Measurements from ENCODE around the gene PTPRH.

PTPRH gene

GRCh38 chr19:55224038-55224665 is 14.9 kb upstream of the PTPRH start:
- H3K36me3 ChIP-seq (ENCODE audit: insufficient read depth, low read length) = no peaks in the 10 kb centered on the region; the same call in 1 of the 2 replicates
- H3K9me3 ChIP-seq (ENCODE audit: low read depth, low read length) = no peaks in the 10 kb centered on the region
- H3K27ac ChIP-seq = no peak overlapping the region
- no peak for DNase-seq (ENCODE audit: low read depth, low spot score)
- H3K9ac ChIP-seq (ENCODE audit: insufficient read length) = no peak overlapping the region
- no peak for TF ChIP-seq FOXP2 (optimal IDR thresholded peaks at IDR 0.05; ENCODE audit: control extremely low read depth, extremely low read length, insufficient read depth)
- TF ChIP-seq POLR2AphosphoS5 (IDR thresholded peaks at IDR 0.05; ENCODE audit: borderline replicate concordance, low read depth, low read length) = no peak; the same call in 1 of the 2 replicates
- no peak for TF ChIP-seq EZH2 (IDR thresholded peaks at IDR 0.05)
- H3K4me3 ChIP-seq = no peak overlapping the region

- no peak overlapping the region for H3K27ac ChIP-seq
- no peaks in the 10 kb centered on the region for H3K9me3 ChIP-seq (ENCODE audit: low read depth, low read length)
- TF ChIP-seq FOXP2 (optimal IDR thresholded peaks at IDR 0.05; ENCODE audit: control extremely low read depth, extremely low read length, insufficient read depth) = no peak
- DNase-seq (ENCODE audit: low read depth, low spot score) = no peak
- H3K4me3 ChIP-seq = no peak overlapping the region
- H3K9ac ChIP-seq (ENCODE audit: insufficient read length) = no peak overlapping the region
- H3K36me3 ChIP-seq (ENCODE audit: insufficient read depth, low read length) = no peaks in the 10 kb centered on the region
Measured at GRCh38 chr19:55223291-55224037, 14.2 kb upstream of the PTPRH start.

- H3K27ac ChIP-seq = no peak overlapping the region
- no peaks in the 10 kb centered on the region for H3K9me3 ChIP-seq (ENCODE audit: low read depth, low read length)
- DNase-seq (ENCODE audit: low read depth, low spot score) = no peak
- H3K4me3 ChIP-seq = no peak overlapping the region
- no peak for TF ChIP-seq EZH2 (IDR thresholded peaks at IDR 0.05)
- no peak for TF ChIP-seq POLR2AphosphoS5 (IDR thresholded peaks at IDR 0.05; ENCODE audit: borderline replicate concordance, low read depth, low read length)
- no peak for TF ChIP-seq FOXP2 (optimal IDR thresholded peaks at IDR 0.05; ENCODE audit: control extremely low read depth, extremely low read length, insufficient read depth)
- H3K9ac ChIP-seq (ENCODE audit: insufficient read length) = no peak overlapping the region
- no peaks in the 10 kb centered on the region for H3K36me3 ChIP-seq (ENCODE audit: insufficient read depth, low read length)
Measured at GRCh38 chr19:55220525-55220924, 11.2 kb upstream of the PTPRH start.

GRCh38 chr19:55216461-55217198 is 7.3 kb upstream of the PTPRH start:
- no peaks in the 10 kb centered on the region for H3K36me3 ChIP-seq (ENCODE audit: insufficient read depth, low read length)
- peak; percentile 60 for TF ChIP-seq FOXP2 (optimal IDR thresholded peaks at IDR 0.05; ENCODE audit: control extremely low read depth, extremely low read length, insufficient read depth)
- TF ChIP-seq POLR2AphosphoS5 (IDR thresholded peaks at IDR 0.05; ENCODE audit: borderline replicate concordance, low read depth, low read length) = no peak
- TF ChIP-seq EZH2 (IDR thresholded peaks at IDR 0.05) = no peak
- peak overlapping the region; percentile 48 for H3K9ac ChIP-seq (ENCODE audit: insufficient read length)
- no peaks in the 10 kb centered on the region for H3K9me3 ChIP-seq (ENCODE audit: low read depth, low read length)
- H3K27ac ChIP-seq = no peak overlapping the region
- DNase-seq (ENCODE audit: low read depth, low spot score) = peak; percentile 39
- H3K4me3 ChIP-seq = peak overlapping the region; percentile 74

- no peaks in the 10 kb centered on the region for H3K36me3 ChIP-seq (ENCODE audit: insufficient read depth, low read length)
- DNase-seq (ENCODE audit: low read depth, low spot score) = no peak
- H3K27ac ChIP-seq = no peak overlapping the region
Measured at GRCh38 chr19:55213547-55213946, 4.2 kb upstream of the PTPRH start.

GRCh38 chr19:55212447-55212846 is 3.1 kb upstream of the PTPRH start:
- TF ChIP-seq FOXP2 (optimal IDR thresholded peaks at IDR 0.05; ENCODE audit: control extremely low read depth, extremely low read length, insufficient read depth) (no peak), POLR2AphosphoS5 (IDR thresholded peaks at IDR 0.05; ENCODE audit: borderline replicate concordance, low read depth, low read length) (no peak)
- no peak overlapping the region for H3K4me3 ChIP-seq
- H3K9ac ChIP-seq (ENCODE audit: insufficient read length) = no peak overlapping the region
- H3K9me3 ChIP-seq (ENCODE audit: low read depth, low read length) = no peaks in the 10 kb centered on the region
- DNase-seq (ENCODE audit: low read depth, low spot score) = peak; percentile 20
- no peaks in the 10 kb centered on the region for H3K36me3 ChIP-seq (ENCODE audit: insufficient read depth, low read length)
- no peak overlapping the region for H3K27ac ChIP-seq

More at GRCh38 chr19:55213547-55213946, 4.2 kb upstream of the PTPRH start:
- TF ChIP-seq POLR2AphosphoS5 (IDR thresholded peaks at IDR 0.05; ENCODE audit: borderline replicate concordance, low read depth, low read length) = no peak
- no peak for TF ChIP-seq FOXP2 (optimal IDR thresholded peaks at IDR 0.05; ENCODE audit: control extremely low read depth, extremely low read length, insufficient read depth)
- TF ChIP-seq EZH2 (IDR thresholded peaks at IDR 0.05) = no peak
- no peak overlapping the region for H3K9ac ChIP-seq (ENCODE audit: insufficient read length)
- H3K4me3 ChIP-seq = no peak overlapping the region
- H3K9me3 ChIP-seq (ENCODE audit: low read depth, low read length) = no peaks in the 10 kb centered on the region

- H3K36me3 ChIP-seq (ENCODE audit: insufficient read depth, low read length) = no peaks in the 10 kb centered on the region
- H3K9me3 ChIP-seq (ENCODE audit: low read depth, low read length) = no peaks in the 10 kb centered on the region
- H3K4me3 ChIP-seq = no peak overlapping the region
- H3K27ac ChIP-seq = no peak overlapping the region
- H3K9ac ChIP-seq (ENCODE audit: insufficient read length) = no peak overlapping the region
- DNase-seq (ENCODE audit: low read depth, low spot score) = no peak
- TF ChIP-seq FOXP2 (optimal IDR thresholded peaks at IDR 0.05; ENCODE audit: control extremely low read depth, extremely low read length, insufficient read depth) (no peak), POLR2AphosphoS5 (IDR thresholded peaks at IDR 0.05; ENCODE audit: borderline replicate concordance, low read depth, low read length) (no peak), EZH2 (IDR thresholded peaks at IDR 0.05) (no peak)
Measured at GRCh38 chr19:55209693-55210472, 582 bp upstream of the PTPRH start.
